ENCODE data around the gene PIEZO2.

Gene PIEZO2

DNA sequence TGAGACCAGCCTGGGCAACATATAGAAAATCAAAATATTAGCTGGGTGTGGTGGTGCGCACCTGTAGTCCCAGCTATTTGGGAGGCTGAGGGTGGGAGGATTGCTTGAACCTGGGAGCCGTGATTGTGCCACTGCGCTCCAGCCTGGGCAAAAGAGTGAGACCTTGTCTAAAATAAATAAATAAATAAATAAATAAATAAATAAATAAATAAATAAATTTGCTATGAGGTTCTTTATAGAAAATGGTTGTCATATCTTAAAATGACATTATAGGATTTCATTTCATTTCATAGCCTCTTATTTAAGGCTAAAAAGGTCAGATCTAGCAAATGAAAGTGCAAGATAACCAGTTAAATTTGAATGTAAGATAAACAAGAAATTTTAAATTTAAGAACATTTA lies 430.6 kb downstream of the PIEZO2 start:
- no peak for DNase-seq

DNA sequence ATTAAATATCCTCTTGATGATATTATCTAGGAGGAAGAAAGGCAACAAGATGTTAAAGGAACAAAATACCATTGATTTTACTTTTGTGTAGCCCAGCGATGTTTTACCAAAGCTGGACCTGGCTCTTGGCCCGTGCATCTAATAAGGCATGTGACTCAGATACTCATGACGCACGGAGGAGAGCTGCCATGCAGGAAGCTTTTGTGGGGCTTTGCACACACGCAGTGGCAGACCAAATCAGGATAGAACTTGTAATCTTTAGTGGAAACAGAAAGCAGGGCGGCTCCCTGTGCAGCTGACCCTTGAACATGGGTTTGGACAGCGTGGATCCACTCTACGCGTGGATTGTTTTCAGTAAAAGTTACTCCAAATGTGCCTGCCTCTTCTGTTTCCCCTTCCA lies 433.6 kb downstream of the PIEZO2 start:
- DNase-seq: no peak

DNA sequence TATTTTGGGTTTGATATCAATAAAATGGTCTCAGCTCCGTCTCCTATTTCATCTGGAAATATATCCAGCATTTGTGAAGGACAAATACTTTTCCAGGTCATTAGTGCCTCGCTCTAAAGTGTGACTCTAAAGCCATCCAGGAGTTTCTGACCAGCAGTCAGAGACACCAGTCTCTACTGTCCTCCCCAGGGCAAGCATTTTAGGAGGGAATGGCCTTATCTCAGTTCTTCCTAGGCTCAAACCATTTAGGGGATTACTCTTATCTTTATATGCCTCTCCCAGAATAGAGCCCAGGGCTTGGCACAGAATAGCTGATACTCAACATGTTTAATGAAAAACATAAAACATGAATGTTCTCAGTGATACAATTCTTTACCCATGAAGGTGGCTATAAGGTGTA lies 436.0 kb downstream of the PIEZO2 start:
- no peak for DNase-seq

DNA sequence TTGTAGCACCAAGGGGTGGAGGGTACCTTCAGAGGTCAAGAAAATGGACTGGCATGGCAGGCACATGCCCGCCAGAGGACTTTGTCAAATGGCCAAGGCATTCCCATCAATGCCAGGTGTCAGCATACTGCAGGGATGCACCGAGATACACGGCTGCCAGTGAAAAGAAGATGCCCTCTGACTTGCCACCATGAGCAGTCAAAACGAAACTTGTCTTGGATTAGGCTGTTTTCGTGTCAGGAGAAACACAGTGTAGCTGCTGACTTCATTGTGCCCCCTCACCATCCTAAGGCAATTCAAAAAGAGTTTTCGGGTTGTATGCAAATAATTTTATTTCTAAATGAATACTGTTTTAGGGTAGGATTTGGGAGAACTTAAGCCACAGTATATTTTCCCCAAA lies 442.1 kb downstream of the PIEZO2 start:
- no peak for DNase-seq

DNA sequence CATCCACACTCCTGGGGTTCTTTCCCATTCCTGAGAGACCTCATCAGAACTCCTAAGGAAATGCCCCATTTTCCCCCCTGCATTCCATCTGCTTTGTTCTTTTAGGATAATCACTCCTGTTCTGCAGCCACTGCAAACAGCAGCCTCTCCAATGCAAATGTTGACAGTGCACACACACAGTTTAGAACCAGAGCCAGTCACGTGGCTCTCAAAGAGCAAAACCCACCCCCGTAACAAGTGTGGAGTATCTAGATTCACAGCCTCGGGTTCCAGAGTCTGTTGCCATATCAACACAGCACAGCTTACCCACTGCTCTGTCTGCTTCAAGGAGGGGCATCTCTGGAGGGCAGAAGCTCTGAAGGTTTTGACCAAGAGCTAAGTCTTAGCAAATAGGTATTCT lies 443.6 kb downstream of the PIEZO2 start:
- DNase-seq: no peak

DNA sequence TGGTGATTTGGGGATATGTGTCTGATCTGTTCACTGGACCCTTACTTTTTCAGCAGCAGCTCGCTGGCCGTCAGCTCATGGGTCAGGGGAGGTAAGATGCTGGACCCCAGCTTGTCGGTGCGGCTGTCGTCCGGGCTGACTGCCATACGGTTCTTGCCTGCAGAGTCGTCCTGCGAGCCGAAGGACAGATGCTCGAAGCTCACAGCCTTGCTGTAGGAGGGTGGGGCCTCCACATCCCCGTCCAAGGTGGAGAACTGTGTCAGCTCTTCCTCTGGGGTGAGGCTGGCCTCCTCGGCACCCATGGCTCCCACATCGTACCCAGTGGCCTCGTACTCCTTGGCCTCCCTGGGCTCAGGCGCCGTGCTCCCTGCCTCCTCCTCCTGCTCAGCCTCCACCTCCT lies 444.1 kb downstream of the PIEZO2 start:
- DNase-seq: no peak

DNA sequence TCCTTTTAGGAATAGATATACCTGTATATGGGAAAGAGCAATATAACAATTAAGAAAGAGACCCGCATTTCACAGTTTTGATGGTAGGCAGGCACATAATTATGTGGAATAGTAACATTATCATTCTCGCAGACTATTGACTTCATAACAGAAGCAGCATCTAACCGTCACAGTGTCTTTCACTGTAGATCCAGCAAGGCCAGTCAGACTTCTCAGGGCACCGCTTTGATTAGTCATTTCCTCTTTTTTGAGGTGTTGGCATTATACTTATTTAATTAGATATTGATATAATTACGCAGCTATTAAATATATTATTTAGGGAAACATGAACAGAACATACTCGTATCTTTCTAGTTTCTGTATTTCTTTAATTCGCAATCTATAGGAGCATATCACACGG lies 447.2 kb downstream of the PIEZO2 start:
- DNase-seq: no peak

DNA sequence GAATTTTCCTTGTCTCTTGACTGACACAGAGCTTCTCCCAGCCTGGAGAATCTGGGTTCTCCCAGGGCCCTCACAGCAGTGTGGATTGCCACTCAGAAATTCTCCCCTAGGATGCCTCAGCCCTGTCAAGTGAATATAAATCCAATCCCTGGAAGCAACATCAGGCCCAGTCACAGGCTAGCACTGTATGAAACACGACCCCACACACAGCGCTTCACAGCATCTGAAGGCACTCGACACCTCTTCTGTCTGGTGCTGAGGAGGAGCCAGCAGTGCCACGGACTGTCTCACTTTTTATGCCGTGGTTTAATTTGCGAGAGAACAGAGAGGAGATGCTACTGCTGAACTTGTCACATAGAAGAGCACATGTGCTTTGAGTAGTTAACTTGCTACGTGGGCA lies 459.0 kb downstream of the PIEZO2 start:
- no peak for DNase-seq

DNA sequence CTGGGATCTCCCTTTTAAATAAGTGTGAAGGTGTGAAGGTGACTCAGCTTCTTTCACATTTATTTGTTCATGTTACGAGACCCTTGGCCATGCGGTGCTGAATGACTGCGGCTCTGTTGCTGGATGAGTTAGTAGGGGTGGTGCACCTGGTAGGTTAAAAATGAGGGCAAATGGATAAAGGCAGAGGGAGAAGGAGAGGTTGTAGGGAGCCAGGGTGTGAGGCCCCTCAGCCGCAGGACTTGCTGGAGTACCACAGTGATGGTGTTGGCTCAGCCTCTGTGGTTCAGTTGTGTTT lies 459.4 kb downstream of the PIEZO2 start:
- no peak for DNase-seq

DNA sequence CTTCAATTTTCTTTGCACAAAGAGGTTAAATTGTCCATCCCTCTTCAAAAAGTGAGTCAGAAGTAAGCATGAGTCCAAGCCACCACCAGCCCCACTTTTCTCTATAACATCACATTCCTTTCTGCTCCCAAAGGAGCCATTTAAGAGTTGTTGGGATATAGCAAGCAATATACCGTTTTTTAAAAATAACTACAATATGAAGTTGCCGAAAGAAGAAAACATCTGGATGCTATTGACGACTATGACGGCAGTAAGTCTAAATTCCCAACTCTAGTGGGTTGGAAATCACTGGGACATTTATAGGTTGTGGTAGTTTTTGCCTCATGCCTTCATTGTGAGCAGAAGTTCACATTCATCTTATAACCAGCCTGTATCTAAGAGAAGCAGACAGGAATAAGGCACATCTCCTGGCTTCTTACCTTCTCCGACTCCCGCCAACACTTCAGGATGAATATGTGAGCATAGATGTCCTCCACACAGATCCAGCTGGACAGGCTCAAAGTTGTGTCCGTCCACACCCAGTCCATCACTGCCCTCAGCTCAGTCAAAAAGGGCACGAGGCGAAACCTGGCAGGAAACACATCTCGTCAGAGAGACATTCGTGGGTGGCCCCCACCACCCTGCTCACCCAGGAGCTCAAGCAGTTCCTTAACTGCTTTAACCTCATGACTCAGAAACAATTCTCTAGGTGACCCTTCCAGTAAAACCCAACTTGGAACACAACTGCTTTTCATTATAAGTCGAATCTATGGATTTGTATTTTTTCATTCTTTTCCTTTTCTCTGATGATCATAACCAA lies 459.9 kb downstream of the PIEZO2 start:
- no peak for DNase-seq

DNA sequence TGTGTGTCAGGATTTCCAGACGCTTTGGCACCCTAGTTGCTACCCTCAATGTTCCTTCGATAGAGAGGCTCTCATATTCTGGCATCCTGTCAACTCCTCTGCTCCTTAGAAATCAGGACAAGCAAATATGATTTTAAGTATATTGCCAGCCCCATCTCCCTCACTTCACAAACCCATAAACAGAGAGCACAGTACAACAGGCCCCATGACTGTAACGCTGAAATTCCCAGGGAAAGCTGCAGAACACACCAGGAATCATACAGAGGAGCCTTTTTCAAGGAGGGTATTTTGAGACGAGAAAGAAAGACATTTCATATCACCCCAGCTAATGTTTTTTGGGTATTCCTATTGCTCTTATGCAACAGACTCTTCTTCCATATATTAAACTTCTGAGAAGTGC lies 460.6 kb downstream of the PIEZO2 start:
- no peak for DNase-seq

DNA sequence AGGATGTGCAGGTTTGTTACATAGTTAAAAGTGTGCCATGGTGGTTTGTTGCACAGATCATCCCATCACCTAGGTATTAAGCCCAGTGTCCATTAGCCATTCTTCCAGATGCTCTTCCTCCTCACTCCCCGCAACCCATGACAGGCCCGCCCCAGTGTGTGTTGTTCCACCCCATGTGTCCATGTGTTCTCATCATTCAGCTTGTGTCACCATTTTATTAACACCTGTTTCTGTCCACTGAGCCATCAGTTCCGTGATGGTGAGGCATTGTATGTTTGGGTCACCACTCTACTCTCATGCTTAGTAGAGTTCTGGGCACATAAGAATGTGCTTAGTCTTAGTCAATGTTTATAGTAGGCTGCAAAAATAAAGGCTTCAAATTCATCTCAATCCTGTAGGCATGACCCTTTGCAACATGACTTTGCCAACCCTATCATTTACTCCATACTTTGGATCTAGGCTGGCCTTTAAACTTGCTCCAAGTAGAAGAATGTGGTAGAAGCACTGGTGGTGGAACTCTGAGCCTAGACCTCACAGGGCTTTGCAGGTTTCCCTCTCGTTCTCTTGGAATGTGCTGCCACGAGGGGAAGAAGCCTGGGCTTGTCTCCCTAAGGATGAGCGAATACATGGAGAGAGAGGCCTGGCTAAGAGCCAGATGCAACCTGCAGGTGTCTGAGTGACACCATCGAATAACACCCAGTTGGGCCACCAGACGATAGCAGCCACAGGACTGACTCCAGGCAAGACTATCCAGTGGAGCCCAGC lies 462.0 kb downstream of the PIEZO2 start:
- DNase-seq: no peak

DNA sequence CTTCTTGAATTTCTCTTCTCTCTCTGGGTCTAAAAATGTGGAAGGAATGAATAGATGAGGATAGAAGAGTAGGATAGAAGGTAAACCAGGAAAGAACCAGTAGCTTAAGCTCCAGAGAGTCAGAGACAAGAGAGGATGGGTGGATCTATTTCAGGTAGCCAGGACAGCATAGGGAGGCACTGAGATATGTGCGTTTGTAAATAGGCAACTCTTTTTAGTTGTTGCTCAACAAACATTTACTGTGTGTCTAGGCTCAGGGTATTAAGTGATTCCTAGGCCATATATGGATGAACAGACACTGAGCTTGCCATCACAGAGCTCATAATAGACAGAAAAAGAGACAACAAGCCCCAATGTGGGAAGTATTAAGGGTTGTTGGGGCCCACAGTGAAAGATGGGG lies 463.1 kb downstream of the PIEZO2 start:
- DNase-seq: no peak

DNA sequence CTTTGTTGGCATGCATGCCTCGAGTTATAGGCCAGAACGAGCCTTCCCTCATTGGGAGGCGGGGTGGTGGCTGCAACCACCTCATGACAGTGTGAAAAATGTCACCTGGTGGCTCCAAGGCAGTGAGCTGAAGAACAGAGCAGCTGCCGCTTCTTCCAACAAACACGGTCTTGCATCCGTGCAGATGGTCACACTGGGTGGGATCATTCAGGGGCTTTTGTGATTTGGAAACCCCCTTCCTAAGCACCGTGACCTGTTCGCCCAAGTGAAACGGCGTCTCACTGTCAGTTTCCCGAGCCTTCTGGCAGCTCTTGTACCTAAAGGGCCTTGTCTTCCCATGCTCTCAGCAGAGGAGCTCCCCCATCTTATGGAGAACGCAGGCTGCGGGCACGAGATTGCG lies 463.9 kb downstream of the PIEZO2 start:
- no peak for DNase-seq

DNA sequence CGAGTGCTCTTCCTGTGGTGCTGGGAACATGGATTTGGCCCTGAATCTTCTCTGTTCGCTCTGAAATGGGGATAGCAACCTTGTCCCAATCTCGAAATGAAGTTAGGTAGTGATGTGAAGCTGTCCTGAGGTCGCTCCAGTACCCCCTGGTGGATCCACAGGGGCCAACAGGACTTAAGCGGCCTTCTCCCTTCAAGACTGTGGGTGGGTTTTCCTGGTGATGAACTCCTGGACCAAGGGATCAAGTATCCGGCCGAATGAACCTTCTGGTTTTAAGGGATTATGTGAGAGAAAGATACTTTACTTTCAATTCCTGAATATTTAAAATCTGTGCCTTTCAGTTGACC lies 467.0 kb downstream of the PIEZO2 start:
- DNase-seq: no peak

DNA sequence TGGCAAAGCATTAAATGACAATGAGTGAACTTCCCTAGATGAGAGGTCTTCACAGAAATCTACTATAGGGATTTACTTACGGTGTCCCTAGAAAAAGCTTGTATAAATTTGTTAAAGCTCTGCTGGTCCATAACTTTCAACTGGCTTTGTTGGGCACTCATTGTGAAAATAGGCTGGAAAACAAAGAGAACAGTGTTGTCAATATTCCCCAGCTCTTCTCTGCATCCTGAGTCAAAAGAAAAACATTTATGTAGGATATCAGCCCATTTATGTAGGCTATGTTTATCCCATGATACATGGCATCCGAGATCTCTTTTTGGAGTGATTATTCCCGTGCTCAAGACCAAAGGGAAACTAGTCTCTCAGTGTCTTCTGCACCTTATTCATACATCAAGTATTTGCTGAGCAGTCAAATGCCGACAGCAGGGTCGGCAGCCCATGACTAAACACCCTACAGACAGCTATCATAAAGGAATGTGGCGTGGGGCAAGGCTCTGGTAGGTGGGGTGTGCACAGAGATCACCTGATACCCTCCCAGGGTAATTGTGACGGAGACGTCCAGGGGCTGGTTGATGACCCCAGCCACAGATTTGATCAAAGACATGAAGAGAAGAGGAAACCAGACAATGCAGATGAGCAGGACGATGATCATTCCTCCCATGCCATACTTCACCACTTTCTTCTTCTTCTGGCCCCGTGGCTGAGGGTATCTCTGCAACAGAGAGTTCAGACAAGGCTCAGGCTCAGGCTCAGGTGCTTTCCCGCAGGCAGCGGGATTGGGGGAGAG lies 467.6 kb downstream of the PIEZO2 start:
- no peak for DNase-seq

DNA sequence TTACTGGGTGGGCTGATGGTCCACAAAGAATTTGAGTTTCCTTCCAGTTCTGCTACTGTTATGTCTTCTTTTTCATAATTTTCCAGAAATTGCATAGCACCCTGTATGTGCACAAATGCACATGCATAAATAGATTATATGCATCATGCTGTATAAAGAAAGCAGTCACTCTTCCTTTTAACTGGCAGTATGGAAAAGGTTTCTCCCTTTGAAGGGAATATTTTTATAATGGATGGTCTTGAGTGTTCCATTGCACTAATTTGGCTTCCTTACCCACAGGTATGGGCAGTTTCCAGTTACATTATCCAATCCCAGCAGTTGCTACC lies 469.1 kb downstream of the PIEZO2 start:
- DNase-seq: no peak

DNA sequence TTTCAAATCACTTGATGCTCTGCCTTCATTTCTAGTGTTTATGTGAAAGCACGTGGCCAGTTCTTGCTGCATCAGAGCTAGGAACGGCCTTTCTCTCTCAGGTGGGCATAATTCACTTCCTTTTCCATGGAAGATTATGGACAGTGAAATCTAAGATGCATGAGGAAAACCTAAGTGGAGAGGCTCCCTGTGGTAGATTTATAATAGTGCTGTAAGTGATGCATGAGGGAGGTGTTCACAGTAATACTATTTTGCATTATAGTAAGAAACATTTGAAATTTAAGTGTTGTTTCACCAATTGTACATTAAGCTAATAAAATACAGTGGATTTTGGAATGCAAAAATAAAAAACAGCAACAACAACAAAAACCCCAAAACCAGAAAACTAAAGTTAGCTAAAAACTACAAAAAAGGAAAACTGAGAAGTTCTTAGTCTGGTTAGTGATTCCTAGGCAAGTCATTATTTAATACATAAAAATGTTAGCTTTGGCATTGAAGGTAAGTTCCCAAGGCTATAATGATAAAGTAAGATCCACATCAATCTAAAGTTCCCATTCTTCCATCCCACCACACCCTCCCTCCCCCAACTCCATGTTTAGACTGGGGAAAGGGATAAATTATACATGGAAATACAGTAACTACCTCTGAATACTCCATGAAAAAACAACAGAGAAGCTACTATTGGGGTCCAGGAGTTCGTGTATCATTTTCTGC lies 469.7 kb downstream of the PIEZO2 start:
- DNase-seq: no peak

DNA sequence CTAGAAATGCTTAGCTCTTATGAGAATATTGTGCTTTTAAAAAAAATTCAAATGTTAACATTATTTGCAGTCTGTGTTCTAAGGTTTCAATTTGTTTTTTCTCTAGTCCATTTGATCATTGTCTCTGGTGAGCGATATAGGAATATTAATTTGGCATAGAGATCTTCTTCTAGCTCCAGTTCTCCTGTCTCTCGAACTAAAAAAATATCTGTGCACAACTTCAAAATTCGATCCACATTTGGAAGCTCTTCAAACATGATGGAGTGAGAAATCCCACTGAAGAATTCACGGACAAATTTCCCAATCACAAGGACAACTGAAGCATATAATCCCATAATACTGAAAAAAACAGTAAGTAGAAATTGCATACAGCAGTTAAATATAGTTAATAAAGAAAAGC lies 477.9 kb downstream of the PIEZO2 start:
- no peak for DNase-seq

DNA sequence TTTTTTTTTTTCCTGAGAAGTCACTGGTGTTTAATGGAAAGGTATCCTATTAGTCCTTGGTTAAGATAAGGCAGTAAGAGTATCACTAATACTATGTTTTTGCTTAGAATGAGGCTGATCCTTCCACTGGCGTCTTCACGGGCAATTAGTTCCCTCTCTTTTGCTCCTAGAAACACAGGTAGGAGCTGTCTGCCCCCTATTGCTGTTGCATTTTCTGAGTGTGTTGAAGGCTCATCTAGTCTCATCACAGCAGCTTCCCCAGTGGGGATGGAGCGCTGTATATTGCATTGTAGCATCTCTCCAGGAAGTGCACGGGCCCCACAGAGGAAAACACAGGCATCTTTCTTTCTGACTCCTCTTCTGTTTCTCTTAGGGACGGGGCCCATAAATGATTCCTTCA lies 478.5 kb downstream of the PIEZO2 start:
- no peak for DNase-seq

DNA sequence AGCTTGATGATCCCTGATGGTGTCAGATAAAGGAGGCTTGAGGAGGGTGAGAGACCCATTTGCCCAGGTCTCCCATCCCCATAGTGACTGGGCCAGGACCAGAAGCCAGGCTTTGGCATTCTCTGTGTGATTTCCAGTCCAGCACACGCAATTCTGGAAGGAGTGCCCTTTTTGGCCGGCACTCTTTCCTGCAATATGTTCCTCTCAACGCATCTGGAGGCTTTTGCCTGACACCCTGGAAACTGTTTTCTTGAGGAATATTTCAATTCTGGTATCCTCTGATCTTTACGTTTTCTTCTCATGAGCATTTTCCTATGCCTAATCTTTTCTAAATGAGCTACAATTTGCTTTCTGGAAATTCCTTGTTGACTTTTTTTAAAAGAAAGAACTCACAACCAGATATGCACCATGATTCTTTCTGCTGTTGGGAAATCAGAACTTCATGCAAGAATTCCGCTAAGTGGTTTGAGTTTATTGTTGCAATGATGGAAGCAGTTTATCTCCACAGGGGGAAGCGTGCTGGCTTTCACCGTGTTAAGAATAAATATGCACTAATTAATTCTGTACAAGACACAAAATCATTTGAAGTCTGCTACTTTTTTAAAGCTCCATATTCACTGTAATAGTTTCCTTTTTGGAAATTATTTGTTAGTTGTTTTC lies 479.8 kb downstream of the PIEZO2 start:
- no peak for DNase-seq

DNA sequence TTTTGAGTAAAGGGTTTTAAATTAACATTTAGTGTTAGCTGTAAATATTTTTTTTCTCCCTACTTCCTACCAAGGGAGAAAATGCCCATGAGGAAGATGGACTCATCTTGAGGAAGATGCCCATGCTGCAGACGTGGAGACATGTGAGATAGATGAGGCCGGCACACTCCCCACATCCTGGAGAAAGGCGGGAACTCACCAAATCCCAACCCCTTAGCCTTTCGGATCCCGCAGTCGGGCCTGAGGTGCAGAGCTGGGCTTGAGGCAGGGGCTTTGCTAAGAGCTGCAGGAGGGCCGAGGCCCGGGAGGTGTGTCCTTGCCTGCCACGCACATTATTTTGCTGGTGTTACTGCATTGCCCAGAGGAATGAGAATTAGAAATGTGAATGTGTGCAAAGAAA lies 485.6 kb downstream of the PIEZO2 start:
- no peak for DNase-seq

DNA sequence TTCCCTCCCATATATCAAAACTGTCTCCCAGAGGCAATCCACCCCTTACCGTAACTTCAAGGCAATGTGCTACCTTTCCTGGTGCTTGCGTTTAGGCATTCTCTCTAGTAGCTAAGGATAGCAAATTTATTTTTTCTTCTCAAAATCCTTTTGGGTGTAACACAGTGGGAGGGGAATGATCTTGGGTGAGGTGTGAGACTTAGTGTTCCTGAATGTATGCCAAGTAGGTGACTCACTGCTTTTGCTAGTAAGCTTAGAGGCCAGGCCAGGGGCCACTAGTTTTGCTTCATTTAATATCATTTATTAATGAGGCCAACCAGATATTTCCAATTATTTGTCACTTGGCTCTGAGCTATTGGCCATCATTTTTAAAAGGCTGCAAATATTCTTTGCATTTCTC lies 488.1 kb downstream of the PIEZO2 start:
- DNase-seq: no peak

Measured in activated naive CD4-positive, alpha-beta T cell treated with Interleukin-2 at 50 U/mL for 16 hours (primary cell).